K562 (cell line): ENCODE results near the gene NUP62CL. TPM values are rescaled to one million over a fixed set of nuclear protein-coding genes. Genes with fewer than 3 reads are reported as not detected.
A peak's percentile ranks its signal among the peaks of the same experiment; 100 is the strongest.

Source experiments
- ATAC-seq: fragments of 200-7000 bp; cut with Tn5 transposase; 3 replicates; pipeline ENCODE4 v1.9.1; 2020; ENCODE audit warnings: moderate library complexity
- Bru-seq: library from RNA; stranded (reverse); fragments of 400-500 nt; gene quantifications from one replicate; lab custom pipeline; 2021; lab: Mats Ljungman, UMichigan
- BruChase-seq, 2 experiments: library from RNA; stranded (reverse); fragments of 400-500 nt; gene quantifications; one replicate each; lab custom pipeline; 2021; lab: Mats Ljungman, UMichigan
- BruUV-seq: library from RNA; stranded (reverse); fragments of 400-500 nt; replicated peaks from 2 replicates; lab custom pipeline; 2021; lab: Mats Ljungman, UMichigan
- CTCF ChIA-PET: fragments of 300-600 bp; formaldehyde crosslinking; extraction: SDS; loops from one replicate; lab custom pipeline; 2021; ENCODE audit warnings: low intra/inter-chr PET ratio; lab: Yijun Ruan, JAX
- POLR2A ChIA-PET: fragments of 300-600, 350-650 bp; sonication (Branson Sonifier 250); formaldehyde crosslinking; extraction: SDS; loops from one replicate; lab custom pipeline; 2021; ENCODE audit warnings: antibody characterized with exemption, inconsistent platforms; lab: Yijun Ruan, JAX
- DNase-seq, 4 experiments: peaks; one replicate each; pipeline versions ENCODE4 v3.0.0 to v3.0.0-alpha.2; 2011 to 2018; ENCODE audit warnings: low spot score in 3 of 4, mixed read lengths in 3 of 4; ENCODE audit errors: extremely low read depth in 1 of 4
- FAIRE-seq: peaks from 2 replicates; lab custom pipeline; 2011; peaks lifted over from hg19 to GRCh38; lab: Jason Lieb, UNC
- H2AFZ ChIP-seq: 2 replicates; pipeline ENCODE4 v1.6.0; 2011; ENCODE audit warnings: low read depth, low read length, control low read depth, inconsistent platforms
- H3K27ac ChIP-seq: fragments of 200-600 bp; 3 replicates; pipeline ENCODE4 v1.8.0; 2011; ENCODE audit warnings: low read depth, mild to moderate bottlenecking, control low read depth, inconsistent platforms, low read length, moderate library complexity, mixed read lengths; ENCODE audit errors: extremely low read depth
- H3K27me3 ChIP-seq, 2 experiments: fragments of 300-600 bp in 1 of 2; 2 replicates in 1 of 2; 3 replicates in 1 of 2; pipeline versions ENCODE4 v1.6.0 to v1.8.0; 2011; ENCODE audit warnings: inconsistent platforms in 2 of 2, low read length in 2 of 2, mild to moderate bottlenecking in 1 of 2, mixed read lengths in 1 of 2, moderate library complexity in 1 of 2; ENCODE audit not compliant: control insufficient read depth in 2 of 2, insufficient read depth in 2 of 2
- H3K36me3 ChIP-seq: fragments of 300-600 bp; 3 replicates; pipeline ENCODE4 v1.8.0; 2011; ENCODE audit warnings: mild to moderate bottlenecking, low read length, inconsistent platforms; ENCODE audit not compliant: control insufficient read depth, insufficient read depth
- H3K4me1 ChIP-seq, 2 experiments: fragments of 200-600 bp in 1 of 2; replicated peaks in 1 of 2; 2 replicates in 1 of 2; 3 replicates in 1 of 2; pipeline versions ENCODE4 v1.5.1 to v1.8.0; 2011; ENCODE audit warnings: inconsistent platforms in 2 of 2, low read length in 2 of 2, mild to moderate bottlenecking in 1 of 2, mixed read lengths in 1 of 2, moderate library complexity in 1 of 2; ENCODE audit not compliant: control insufficient read depth in 2 of 2, insufficient read depth in 2 of 2
- H3K4me2 ChIP-seq: 2 replicates; pipeline ENCODE4 v1.6.1; 2011; ENCODE audit warnings: low read length, control low read depth, inconsistent platforms, mixed read lengths; ENCODE audit not compliant: insufficient read depth
- H3K4me3 ChIP-seq: fragments of 200-600 bp; sonication (generic), shearing (Covaris generic); 2 replicates; pipeline ENCODE4 v1.5.1; 2016; ENCODE audit warnings: control low read depth, inconsistent platforms
- H3K79me2 ChIP-seq: fragments of 200-600 bp; 3 replicates; pipeline ENCODE4 v1.8.0; 2011; ENCODE audit warnings: low read length, inconsistent platforms; ENCODE audit not compliant: control insufficient read depth, insufficient read depth
- H3K9ac ChIP-seq, 2 experiments: 2 replicates each; pipeline versions ENCODE4 v1.6.0 to v1.6.1; 2011; ENCODE audit warnings: low read depth in 2 of 2, low read length in 2 of 2, control low read depth in 1 of 2, inconsistent platforms in 1 of 2, mild to moderate bottlenecking in 1 of 2, mixed read lengths in 1 of 2; ENCODE audit not compliant: insufficient read depth in 1 of 2
- H3K9me1 ChIP-seq: one replicate; pipeline ENCODE4 v1.6.0; 2011; ENCODE audit warnings: inconsistent platforms, mild to moderate bottlenecking, low read length, moderate library complexity; ENCODE audit not compliant: control insufficient read depth, insufficient read depth
- H3K9me3 ChIP-seq: replicated peaks from 2 replicates; pipeline ENCODE4 v1.5.1; 2011; ENCODE audit warnings: low read depth, low read length, inconsistent platforms; ENCODE audit not compliant: control insufficient read depth, insufficient read depth
- H4K20me1 ChIP-seq: replicated peaks from 2 replicates; pipeline ENCODE4 v1.6.1; 2011; ENCODE audit warnings: low read length, inconsistent platforms, mixed read lengths; ENCODE audit not compliant: control insufficient read depth, insufficient read depth
- CC2D1A ChIP-seq: fragments of 450-650 bp; IDR thresholded peaks from 2 replicates; pipeline ENCODE4 v1.6.1; 2017; ENCODE audit warnings: mild to moderate bottlenecking
- ELF2 ChIP-seq: fragments of 250-450 bp; sonication (Bioruptor Pico); IDR thresholded peaks from 2 replicates; pipeline ENCODE4 v1.5.0; 2021; ENCODE audit warnings: mild to moderate bottlenecking
- KDM5B ChIP-seq: fragments of 200-600 bp; sonication (generic); IDR thresholded peaks from 2 replicates; pipeline ENCODE4 v1.6.1; 2012; ENCODE audit warnings: low read depth, mild to moderate bottlenecking, moderate library complexity, low read length, control low read depth, inconsistent platforms; ENCODE audit not compliant: insufficient replicate concordance
- LEF1 ChIP-seq: fragments of 450-650 bp; IDR thresholded peaks from 2 replicates; pipeline ENCODE4 v1.6.1; 2016; ENCODE audit warnings: mild to moderate bottlenecking
- MEF2A ChIP-seq: IDR thresholded peaks from 2 replicates; pipeline ENCODE4 v1.6.1; 2011; ENCODE audit warnings: low read depth, mild to moderate bottlenecking, low read length, moderate library complexity; ENCODE audit not compliant: control insufficient read depth
- MXI1 ChIP-seq: IDR thresholded peaks from 2 replicates; pipeline ENCODE4 v1.6.1; 2011; ENCODE audit warnings: low read depth, mild to moderate bottlenecking, improper control_type of control experiment, low read length
- NCOA1 ChIP-seq: fragments of 450-650 bp; IDR thresholded peaks from 2 replicates; pipeline ENCODE4 v1.6.1; 2016; ENCODE audit warnings: low read depth
- NFRKB ChIP-seq: fragments of 450-650 bp; IDR thresholded peaks from 2 replicates; pipeline ENCODE4 v1.6.1; 2016; ENCODE audit warnings: low read depth
- NR2C2 ChIP-seq, 2 experiments: fragments of 200-800 bp in 1 of 2; sonication (Bioruptor generic) in 1 of 2; sonication (generic) in 1 of 2; formaldehyde crosslinking in 1 of 2; IDR thresholded peaks; 2 replicates each; pipeline versions ENCODE4 v1.6.1 to v1.8.0; 2016 to 2022; ENCODE audit warnings: mild to moderate bottlenecking in 1 of 2, missing compliant biosample characterization in 1 of 2, missing genetic modification characterization in 1 of 2, missing genetic modification reagents in 1 of 2
- PHF8 ChIP-seq: fragments of 200-600 bp; sonication (generic); IDR thresholded peaks from 2 replicates; pipeline ENCODE4 v1.6.1; 2012; ENCODE audit warnings: mixed run types, mild to moderate bottlenecking, inconsistent platforms, low read length, moderate library complexity, borderline replicate concordance
- PTRF ChIP-seq: fragments of 450-650 bp; IDR thresholded peaks from 2 replicates; pipeline ENCODE4 v1.6.1; 2016; ENCODE audit warnings: mild to moderate bottlenecking, missing genetic modification characterization, missing compliant biosample characterization
- RBFOX2 ChIP-seq: fragments of 200-400 bp; formaldehyde crosslinking; IDR thresholded peaks from 2 replicates; pipeline ENCODE4 v1.6.1; 2017; ENCODE audit warnings: low read depth, mild to moderate bottlenecking, low read length, moderate library complexity
- TFAP4 ChIP-seq: sonication (generic); formaldehyde crosslinking; IDR thresholded peaks from 2 replicates; pipeline ENCODE4 v1.8.0; 2022; ENCODE audit warnings: missing genetic modification reagents, mild to moderate bottlenecking, moderate library complexity, borderline replicate concordance
- XRCC4 ChIP-seq: IDR thresholded peaks from one replicate; pipeline ENCODE4 v1.6.1; 2011; ENCODE audit not compliant: insufficient read depth, insufficient read length; ENCODE audit errors: extremely low read depth
- WGBS: fragments of 100-300 bp; shearing (Covaris generic); methylation state at CpG from one replicate; pipeline ENCODE4 v1.1.6; 2016; ENCODE audit warnings: low coverage, mixed read lengths; ENCODE audit not compliant: insufficient coverage; ENCODE audit errors: missing lambda C conversion rate; 5-methylcytosine and 5-hydroxymethylcytosine counted together
- in situ Hi-C: fragments of 300-500 bp; cut with MboI; formaldehyde crosslinking; loops from 4 replicates; pipeline ENCODE4 v1.15.0; 2018; ENCODE audit warnings: inconsistent platforms, mixed read lengths
- intact Hi-C: fragments of 100-400 bp; cut with micrococcal nuclease; formaldehyde crosslinking; loops from 2 replicates; pipeline ENCODE4 v1.14.2; 2022
- long read RNA-seq, 3 experiments: library from polyadenylated mRNA in 2 of 3; library from RNA in 1 of 3; unstranded in 2 of 3; stranded (forward) in 1 of 3; transcript quantifications; one replicate each; pipeline ENCODE4 v2.0.0, GENCODE V29; 2019 to 2022
- polyA minus RNA-seq, 3 experiments: library from RNA; depleted of rRNA, polyadenylated mRNA; stranded (reverse); fragments of >200 nt; gene quantifications; 2 replicates each; pipeline ENCODE4 v1.2.3, GENCODE V29; 2011
- polyA plus RNA-seq, 8 experiments: library from polyadenylated mRNA; depleted of rRNA in 4 of 8; stranded (reverse) in 5 of 8; unstranded in 3 of 8; fragments of >200 nt; fragmentation: Nextera tagmentation in 2 of 8; fragmentation: Illumina TruSeq in 1 of 8; extraction: Ambion mirVana in 2 of 8; extraction: Trizol in 1 of 8; gene quantifications; 2 replicates each; pipeline versions ENCODE4 v1.2.1 to v1.2.3, GENCODE V29; 2011 to 2014; ENCODE audit warnings: inconsistent platforms in 1 of 8, missing spikeins in 1 of 8
- total RNA-seq, 7 experiments: library from RNA; depleted of rRNA in 6 of 7; stranded (reverse); fragments of >200 nt in 6 of 7; fragmentation: Illumina TruSeq in 2 of 7; extraction: Trizol in 2 of 7; gene quantifications; 2 replicates each; pipeline versions ENCODE4 v1.2.1 to v1.2.3, GENCODE V29; 2011 to 2021; ENCODE audit warnings: low replicate concordance in 1 of 7

NUP62CL gene
- total RNA-seq (2011; cell fraction: chromatin; rRNA removed; ENCODE audit: low replicate concordance) = 161 and 276 TPM in 2 replicates
- total RNA-seq (2011; cell fraction: nucleolus; rRNA removed) = 75.2 and 102 TPM in 2 replicates
- total RNA-seq (2011; cell fraction: nucleoplasm; rRNA removed) = 117 and 120 TPM in 2 replicates
- 35.5 and 43.6 TPM in 2 replicates for total RNA-seq (2014; rRNA removed)
- total RNA-seq (2014; rRNA removed; fragmentation: Illumina TruSeq; extraction: Trizol) = 40.7 and 42.3 TPM in 2 replicates
- 41.1 and 43.1 TPM in 2 replicates for total RNA-seq (2015; rRNA removed; fragmentation: Illumina TruSeq; extraction: Trizol)
- total RNA-seq (2021) = 29.7 and 30.6 TPM in 2 replicates
- polyA plus RNA-seq (2011; rRNA removed) = 82.9 and 101 TPM in 2 replicates
- polyA plus RNA-seq (2011; cell fraction: cytosol; rRNA removed) = 39.4 and 45.2 TPM in 2 replicates
- polyA plus RNA-seq (2011; cell fraction: nucleus; rRNA removed) = 211 and 243 TPM in 2 replicates
- polyA plus RNA-seq (2012) = 26.4 and 56.3 TPM in 2 replicates
- 37.9 and 42.3 TPM in 2 replicates for polyA plus RNA-seq (2014; fragmentation: Illumina TruSeq; extraction: Trizol)
- 10 to 100 TPM; 42.7 to 44.6 TPM for polyA plus RNA-seq (2014; fragmentation: Nextera tagmentation; extraction: Ambion mirVana)
- 51.5 and 63.6 TPM in 2 replicates for polyA plus RNA-seq (2014; rRNA removed)
- polyA minus RNA-seq (2011; rRNA and poly(A)+ RNA removed) = 71.0 and 76.3 TPM in 2 replicates
- 16.2 and 20.0 TPM in 2 replicates for polyA minus RNA-seq (2011; cell fraction: cytosol; rRNA and poly(A)+ RNA removed)
- 125 and 144 TPM in 2 replicates for polyA minus RNA-seq (2011; cell fraction: nucleus; rRNA and poly(A)+ RNA removed)
- percentile 84 among the genes with signal in this experiment for Bru-seq, nascent RNA
- percentile 82 among the genes with signal in this experiment for BruChase-seq, experiment 1, labeled RNA remaining after a 2-hour chase
- BruChase-seq, experiment 2, labeled RNA remaining after a 6-hour chase = percentile 82 among the genes with signal in this experiment
- long read RNA-seq, experiment 1, partial matches to known transcripts = 24 of 45 reads
- long read RNA-seq, experiment 1, other reads (novel, unspliced or antisense) = 17 of 45 reads
- long read RNA-seq, experiment 2, partial matches to known transcripts = 0 of 2 reads
- long read RNA-seq, experiment 2, other reads (novel, unspliced or antisense) = 2 of 2 reads
- long read RNA-seq, experiment 3, partial matches to known transcripts = 5 of 20 reads
- long read RNA-seq, experiment 3, other reads (novel, unspliced or antisense) = 12 of 20 reads

- CTCF ChIA-PET = no interaction called here
- H3K79me2 ChIP-seq = peaks cover 46% of the 10 kb centered on the region
- in situ Hi-C loops = no loop called here
- no peaks in the 10 kb centered on the region for H3K27me3 ChIP-seq
- peak; percentile 94 for ATAC-seq
- peak within 1 kb of the TSS; percentile 85 for H2AFZ ChIP-seq
- peaks cover 4 to 9% of the 10 kb centered on the region in 2 experiments; a peak in 4 of 5 replicates for H3K4me1 ChIP-seq
- peak within 1 kb of the TSS; percentile 90 for H3K4me2 ChIP-seq
- H3K27ac ChIP-seq = peak within 1 kb of the TSS; percentile 85
- intact Hi-C loops = loop anchor here (2.0 to 5.0 kb wide), 2 partner anchors 37 to 54 kb away; no protein-coding TSS in a partner anchor
- peak; percentile 93 to 96 (median 95) for DNase-seq
- no peaks in the 10 kb centered on the region for H3K9me3 ChIP-seq
- H3K9ac ChIP-seq = peak within 1 kb of the TSS; percentile 91 to 96
- H3K9me1 ChIP-seq = no peaks in the 10 kb centered on the region
- POLR2A ChIA-PET = interaction anchor here (0.6 to 2.0 kb wide), 7 partner anchors 8 to 687 kb away, joined by 3 to 7 read pairs (median 3); no protein-coding TSS in a partner anchor
- no peaks in the 10 kb centered on the region for H4K20me1 ChIP-seq
- peak within 1 kb of the TSS; percentile 62 for H3K4me3 ChIP-seq
- H3K36me3 ChIP-seq = peaks cover 7% of the 10 kb centered on the region; the same call in 1 of the 3 replicates
- FAIRE-seq = peak; percentile 97
- BruUV-seq = no TSS peak
- 1% methylated on average over 27 of the region's 66 CpGs for WGBS
- 0 out of 2 replicates have a peak, but pooled peaks have one; percentile 10 for TF ChIP-seq NCOA1
- peak; percentile 69; the same call in 1 of the 2 replicates for TF ChIP-seq CC2D1A
- peak; percentile 71; the same call in 1 of the 2 replicates for TF ChIP-seq MEF2A
- no peak for TF ChIP-seq XRCC4
- TF ChIP-seq PTRF (tag) = no peak
- TF ChIP-seq LEF1 = peak; percentile 46; the same call in 1 of the 2 replicates
- TF ChIP-seq ELF2 (CRISPR knock-in tag) = no peak
- peak; percentile 70; the same call in 1 of the 2 replicates for TF ChIP-seq MXI1
- peak; percentile 94 for TF ChIP-seq RBFOX2
- TF ChIP-seq NFRKB = 0 out of 2 replicates have a peak, but pooled peaks have one; percentile 40
- TF ChIP-seq NR2C2 (CRISPR knock-in tag; IDR thresholded peaks at IDR 0.05) = no peak
- TF ChIP-seq NR2C2 (tag; IDR thresholded peaks at IDR 0.05) = peak; percentile 78
- TF ChIP-seq KDM5B = peak; percentile 56
- peak; percentile 53; the same call in 1 of the 2 replicates for TF ChIP-seq PHF8
- peak; percentile 55; the same call in 1 of the 2 replicates for TF ChIP-seq TFAP4
Observed at GRCh38 chrX:107205770-107206696, at the start of gene NUP62CL, which contains the start of gene DNAAF6. Gene NUP62CL (minus strand): TSS chrX:107206433. CDS start chrX:107175146, 31,287 bp downstream. Gene DNAAF6 (plus strand): TSS chrX:107206611. CDS start chrX:107212876, 6,265 bp downstream.
